CD4-positive, alpha-beta memory T cell (primary cell): ENCODE data around the gene PPIA. TPM values are rescaled to one million over a fixed set of nuclear protein-coding genes. Genes with fewer than 3 reads are reported as not detected.
A peak's percentile ranks its signal among the peaks of the same experiment; 100 is the strongest.
"Not testable (repeated sequence)": the region's sequence is repeated elsewhere in the genome, so short reads cannot be mapped to it uniquely, and the experiment has no call there.

Experiments
- CTCF ChIA-PET: fragments of 350-600 bp; sonication (Branson Sonifier 250); formaldehyde crosslinking; loops from one replicate; lab custom pipeline; 2021; ENCODE audit warnings: inconsistent platforms; ENCODE audit not compliant: partially characterized antibody; lab: Charles Lee
- POLR2A ChIA-PET: fragments of 350-600 bp; sonication (Branson Sonifier 250); formaldehyde crosslinking; loops from one replicate; lab custom pipeline; 2021; ENCODE audit not compliant: partially characterized antibody; lab: Charles Lee
- DNase-seq, 5 donors: peaks; one replicate each; pipeline versions ENCODE4 v3.0.0 to v3.0.0-alpha.2; 2020 to 2022; ENCODE audit warnings: mixed read lengths in 1 of 5
- H3K27ac ChIP-seq: one replicate; pipeline ENCODE4 v1.7.0; 2013; ENCODE audit warnings: low read depth, low read length
- H3K27me3 ChIP-seq: 2 replicates; pipeline ENCODE4 v1.7.0; 2013; ENCODE audit warnings: mild to moderate bottlenecking, low read length, moderate library complexity; ENCODE audit not compliant: insufficient read depth
- H3K36me3 ChIP-seq: 2 replicates; pipeline ENCODE4 v1.7.0; 2013; ENCODE audit warnings: mild to moderate bottlenecking, low read length, moderate library complexity; ENCODE audit not compliant: insufficient read depth
- H3K4me1 ChIP-seq: 2 replicates; pipeline ENCODE4 v1.7.0; 2013; ENCODE audit warnings: mild to moderate bottlenecking, low read length, moderate library complexity; ENCODE audit not compliant: insufficient read depth
- H3K4me3 ChIP-seq, 2 donors: one replicate each; pipeline ENCODE4 v1.7.0; 2013; ENCODE audit warnings: low read length in 2 of 2, mild to moderate bottlenecking in 1 of 2
- H3K9me3 ChIP-seq, 2 donors: one replicate each; pipeline ENCODE4 v1.7.0; 2013; ENCODE audit warnings: low read length in 2 of 2, control low read depth in 1 of 2; ENCODE audit not compliant: control insufficient read depth in 1 of 2
- H3K27ac Mint-ChIP-seq, 7 donors: one replicate each; pipeline ENCODE4 v1.8.0; 2020 to 2021; ENCODE audit warnings: mixed read lengths in 7 of 7, mild to moderate bottlenecking in 6 of 7, inconsistent platforms in 3 of 7, moderate library complexity in 3 of 7
- H3K27me3 Mint-ChIP-seq, 2 donors: one replicate each; pipeline ENCODE4 v1.8.0; 2020 to 2021; ENCODE audit warnings: mixed read lengths in 2 of 2
- H3K36me3 Mint-ChIP-seq, 2 donors: one replicate each; pipeline ENCODE4 v1.8.0; 2020 to 2021; ENCODE audit warnings: mixed read lengths in 2 of 2, inconsistent platforms in 1 of 2, mild to moderate bottlenecking in 1 of 2
- H3K4me1 Mint-ChIP-seq, 4 donors: one replicate each; pipeline ENCODE4 v1.8.0; 2020 to 2021; ENCODE audit warnings: mixed read lengths in 4 of 4, mild to moderate bottlenecking in 1 of 4
- H3K4me3 Mint-ChIP-seq, 8 donors: one replicate each; pipeline ENCODE4 v1.8.0; 2020 to 2021; ENCODE audit warnings: mixed read lengths in 8 of 8, mild to moderate bottlenecking in 7 of 8, moderate library complexity in 6 of 8, inconsistent platforms in 3 of 8
- H3K9me3 Mint-ChIP-seq, 8 donors: one replicate each; pipeline ENCODE4 v1.8.0; 2020 to 2021; ENCODE audit warnings: mixed read lengths in 8 of 8, mild to moderate bottlenecking in 5 of 8, inconsistent platforms in 3 of 8, moderate library complexity in 1 of 8
- intact Hi-C: fragments of 100-400 bp; cut with micrococcal nuclease; formaldehyde crosslinking; loops from one replicate; pipeline ENCODE4 v1.15.1; 2023
- polyA plus RNA-seq, 2 donors: library from polyadenylated mRNA; unstranded; fragments of 300-500 nt; fragmentation: Illumina TruSeq; gene quantifications; one replicate each; pipeline ENCODE4 v1.2.3, GENCODE V29; 2021
- total RNA-seq, 2 experiments: library from RNA; stranded (reverse); gene quantifications; one replicate each; pipeline ENCODE4 v1.2.3, GENCODE V29; 2021

The PPIA gene
- total and polyA plus RNA-seq, 4 experiments from 2014 or later = 677 to 3,590 (median 1,761) TPM

DNA sequence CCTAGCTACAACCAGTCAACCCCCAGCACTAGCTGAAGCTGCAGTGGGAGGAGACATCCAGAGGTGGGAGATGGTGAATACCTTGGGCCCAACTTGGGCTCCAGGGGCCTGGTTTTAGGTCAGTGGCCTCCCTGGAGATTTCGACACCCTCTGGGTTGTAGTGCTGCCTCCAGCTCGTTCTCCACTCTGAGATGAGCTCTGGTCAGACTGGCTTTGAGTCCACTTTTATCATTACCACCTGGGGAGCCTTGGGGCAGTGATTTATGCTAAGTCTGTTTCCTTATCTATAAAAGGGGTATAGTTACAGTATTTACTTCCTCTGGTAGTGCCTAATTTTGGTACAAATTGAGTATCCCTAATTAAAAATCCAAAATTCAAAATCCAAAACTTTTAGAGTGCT, 22.8 kb downstream of the PPIA start:
- Histone ChIP-seq H3K27me3 (no peaks in the 10 kb centered on the region), H3K36me3 (no peaks in the 10 kb centered on the region), H3K9me3 (no peaks in the 10 kb centered on the region), H3K27ac (no peak overlapping the region), H3K4me1 (no peaks in the 10 kb centered on the region), H3K4me3 (no peak overlapping the region)
- DNase-seq = no peak
- peaks cover 0 to 4% of the 10 kb centered on the region in 2 donors for H3K36me3 Mint-ChIP-seq
- CTCF ChIA-PET = no interaction called here
- H3K27me3 Mint-ChIP-seq = no peaks in the 10 kb centered on the region
- POLR2A ChIA-PET = interaction anchor here (1.4 kb wide), 1 partner anchor 38 kb away, joined by 3 read pairs; no protein-coding TSS in a partner anchor
- H3K4me1 Mint-ChIP-seq = peaks cover 2 to 20% (median 7%) of the 10 kb centered on the region in 4 donors
- H3K9me3 Mint-ChIP-seq = no peaks in the 10 kb centered on the region
- intact Hi-C loops = no loop called here
- no peak overlapping the region for H3K4me3 Mint-ChIP-seq
- no peak overlapping the region for H3K27ac Mint-ChIP-seq

DNA sequence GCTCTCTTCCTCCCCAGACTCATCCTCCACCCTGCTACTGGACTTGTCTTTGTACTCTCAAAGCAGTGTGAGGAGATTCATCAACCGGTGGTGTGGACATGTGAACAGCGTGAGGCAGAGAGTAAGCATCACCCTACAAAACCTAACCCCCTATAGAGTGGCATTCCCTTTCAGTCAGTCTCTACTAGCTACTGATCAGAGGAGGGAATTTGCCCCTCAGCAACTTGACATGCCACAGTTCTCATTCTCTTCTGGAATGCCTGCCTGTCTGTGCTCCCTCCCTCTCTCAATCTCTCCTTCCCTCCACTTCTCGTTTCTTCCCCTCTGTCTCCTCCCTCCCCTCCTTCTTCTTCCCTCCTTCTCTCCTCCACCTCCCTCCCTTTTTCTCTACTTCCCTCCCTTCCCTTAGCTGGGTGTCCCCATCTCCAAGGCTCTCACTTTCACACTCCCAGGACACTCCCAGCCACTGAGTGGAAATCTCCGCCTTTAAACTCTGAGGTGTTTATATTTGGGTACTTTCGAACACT, 26.8 kb downstream of the PPIA start:
- no peaks in the 10 kb centered on the region for H3K27me3 Mint-ChIP-seq
- POLR2A ChIA-PET = no interaction called here

DNA sequence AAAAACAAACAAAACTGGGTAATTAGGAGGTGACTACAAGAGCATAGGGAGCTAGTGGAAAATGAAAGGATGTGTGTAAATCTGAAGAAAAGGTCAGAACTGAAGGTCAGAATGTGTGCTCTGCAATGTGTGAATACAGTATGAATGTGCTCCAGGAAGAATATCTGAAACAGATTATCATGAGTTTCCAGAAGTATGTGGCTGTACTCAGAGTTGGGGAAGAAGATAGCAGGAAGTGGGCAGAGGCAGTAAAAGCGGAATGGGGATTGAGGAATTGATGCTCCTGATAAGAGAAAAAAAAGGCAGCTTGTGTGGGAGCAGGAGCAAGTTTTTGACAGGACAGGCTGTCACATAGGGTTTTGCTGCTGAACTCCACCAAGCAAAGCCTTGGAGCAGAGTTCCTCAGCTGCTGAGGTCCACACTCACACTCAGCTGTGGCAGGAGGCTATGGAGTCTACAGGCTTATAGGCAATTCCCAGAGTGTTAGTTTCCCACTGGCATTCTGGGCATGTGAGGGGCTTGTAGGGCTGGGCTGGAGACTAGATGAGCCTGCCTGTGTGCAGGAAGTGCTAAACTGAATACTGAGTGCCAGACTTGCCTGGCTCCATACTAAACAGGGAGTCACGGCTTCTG, 28.5 kb downstream of the PPIA start:
- Histone ChIP-seq H3K4me1 (peaks cover 4% of the 10 kb centered on the region), H3K27ac (no peak overlapping the region), H3K9me3 (no peaks in the 10 kb centered on the region), H3K36me3 (peaks cover 7% of the 10 kb centered on the region), H3K4me3 (no peak overlapping the region), H3K27me3 (no peaks in the 10 kb centered on the region)
- Mint-ChIP-seq H3K4me1 (peaks cover 10 to 29% (median 11%) of the 10 kb centered on the region in 4 donors), H3K27me3 (no peaks in the 10 kb centered on the region), H3K27ac (peak overlapping the region; percentile 31 to 83 (median 72)), H3K36me3 (peaks cover 17 to 48% of the 10 kb centered on the region in 2 donors), H3K4me3 (no peak overlapping the region), H3K9me3 (no peaks in the 10 kb centered on the region)
- ChIA-PET POLR2A (interaction anchor here (0.6 to 0.8 kb wide), 2 partner anchors 19 to 194 kb away, joined by 3 read pairs; no protein-coding TSS in a partner anchor), CTCF (interaction anchor here (0.8 to 1.3 kb wide), 2 partner anchors 21 to 176 kb away, joined by 3 read pairs; no protein-coding TSS in a partner anchor)
- intact Hi-C loops = no loop called here
- DNase-seq = no peak

More for the DNA sequence above, 26.8 kb downstream of the PPIA start:
- Histone ChIP-seq H3K27me3 (no peaks in the 10 kb centered on the region), H3K4me3 (no peak overlapping the region), H3K4me1 (peaks cover 4% of the 10 kb centered on the region), H3K9me3 (no peaks in the 10 kb centered on the region), H3K36me3 (no peaks in the 10 kb centered on the region), H3K27ac (no peak overlapping the region)
- Mint-ChIP-seq H3K27ac (peak overlapping the region in 6 of 7 donors; percentile 17 to 82 (median 74)), H3K9me3 (no peaks in the 10 kb centered on the region), H3K4me1 (peaks cover 10 to 29% (median 11%) of the 10 kb centered on the region in 4 donors), H3K36me3 (peaks cover 6 to 32% of the 10 kb centered on the region in 2 donors), H3K4me3 (no peak overlapping the region)
- intact Hi-C loops = no loop called here
- no peak for DNase-seq
- CTCF ChIA-PET = interaction anchor here (0.7 kb wide), 1 partner anchor 313 kb away, joined by 5 read pairs; no protein-coding TSS in a partner anchor

DNA sequence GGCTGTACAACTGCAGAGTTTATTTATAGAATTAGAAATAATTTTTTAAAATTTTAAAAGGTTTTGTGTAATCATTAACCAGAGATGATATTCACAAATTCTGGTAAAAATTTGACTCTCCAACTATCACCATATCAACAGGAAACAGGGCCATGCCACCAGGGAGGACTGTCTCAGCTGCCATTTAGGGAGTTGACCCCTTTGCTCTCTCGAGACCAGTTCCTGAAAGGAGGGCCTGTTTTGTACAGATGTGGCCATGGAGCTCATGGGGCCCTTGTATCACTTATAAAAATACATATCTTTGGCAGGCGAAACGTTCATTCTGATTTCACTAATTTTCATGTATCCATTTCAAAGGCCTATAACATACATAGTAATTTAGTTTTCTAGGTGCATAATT, 31.1 kb downstream of the PPIA start:
- Histone ChIP-seq H3K4me1 (peaks cover 4% of the 10 kb centered on the region), H3K27me3 (no peaks in the 10 kb centered on the region), H3K27ac (no peak overlapping the region), H3K36me3 (peaks cover 19% of the 10 kb centered on the region), H3K9me3 (no peaks in the 10 kb centered on the region), H3K4me3 (no peak overlapping the region)
- H3K9me3 Mint-ChIP-seq = no peaks in the 10 kb centered on the region
- intact Hi-C loops = no loop called here
- peaks cover 25 to 68% of the 10 kb centered on the region in 2 donors for H3K36me3 Mint-ChIP-seq
- H3K27me3 Mint-ChIP-seq = no peaks in the 10 kb centered on the region
- POLR2A ChIA-PET = interaction anchor here (1.1 kb wide), 1 partner anchor 21 kb away, joined by 4 read pairs; no protein-coding TSS in a partner anchor
- CTCF ChIA-PET = interaction anchor here (1.4 to 1.5 kb wide), 2 partner anchors 20 to 239 kb away, joined by 3 to 4 read pairs; no protein-coding TSS in a partner anchor
- H3K27ac Mint-ChIP-seq = peak overlapping the region in 4 of 7 donors; percentile 31 to 77 (median 57)
- no peak overlapping the region for H3K4me3 Mint-ChIP-seq
- peaks cover 4 to 18% (median 7%) of the 10 kb centered on the region in 4 donors for H3K4me1 Mint-ChIP-seq
- DNase-seq = no peak

DNA sequence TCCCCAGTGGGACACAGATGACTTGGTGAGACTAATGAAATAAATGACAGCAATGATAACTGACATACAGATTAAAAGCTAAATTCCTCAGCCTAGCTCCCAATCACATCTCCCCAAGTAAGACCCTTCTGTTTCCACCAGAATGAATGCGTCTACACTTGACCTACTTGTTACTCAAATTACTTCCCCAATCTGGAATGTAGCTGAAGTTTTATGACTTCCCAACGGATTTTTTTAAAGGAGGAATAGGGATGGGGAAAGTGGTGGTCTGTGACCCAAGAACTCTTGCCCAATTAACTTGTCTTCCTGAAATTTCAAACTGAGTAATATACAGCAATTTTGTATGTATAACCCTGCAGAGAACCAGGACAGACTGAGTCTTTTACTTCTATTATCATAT, 42.3 kb downstream of the PPIA start:
- intact Hi-C loops = no loop called here
- no peaks in the 10 kb centered on the region for H3K9me3 ChIP-seq
- H3K27me3 Mint-ChIP-seq = no peaks in the 10 kb centered on the region
- no peaks in the 10 kb centered on the region for H3K27me3 ChIP-seq
- peaks cover 16% of the 10 kb centered on the region for H3K4me1 ChIP-seq
- no peak overlapping the region for H3K27ac ChIP-seq
- peaks cover 18 to 31% (median 25%) of the 10 kb centered on the region in 4 donors for H3K4me1 Mint-ChIP-seq
- no peak overlapping the region for H3K4me3 Mint-ChIP-seq
- peaks cover 0 to 3% (median 0%) of the 10 kb centered on the region in 8 donors for H3K9me3 Mint-ChIP-seq
- H3K36me3 ChIP-seq = peaks cover 53% of the 10 kb centered on the region
- CTCF ChIA-PET = interaction anchor here (0.9 kb wide), 1 partner anchor 18 kb away, joined by 3 read pairs; no protein-coding TSS in a partner anchor
- peak overlapping the region in 3 of 7 donors; percentile 43 to 64 (median 44) for H3K27ac Mint-ChIP-seq
- no peak overlapping the region for H3K4me3 ChIP-seq
- POLR2A ChIA-PET = interaction anchor here (0.5 to 1.2 kb wide), 3 partner anchors 9 to 66 kb away, joined by 3 read pairs; partner anchors contain the start of gene H2AZ2
- no peak for DNase-seq
- peaks cover 44 to 61% of the 10 kb centered on the region in 2 donors for H3K36me3 Mint-ChIP-seq

DNA sequence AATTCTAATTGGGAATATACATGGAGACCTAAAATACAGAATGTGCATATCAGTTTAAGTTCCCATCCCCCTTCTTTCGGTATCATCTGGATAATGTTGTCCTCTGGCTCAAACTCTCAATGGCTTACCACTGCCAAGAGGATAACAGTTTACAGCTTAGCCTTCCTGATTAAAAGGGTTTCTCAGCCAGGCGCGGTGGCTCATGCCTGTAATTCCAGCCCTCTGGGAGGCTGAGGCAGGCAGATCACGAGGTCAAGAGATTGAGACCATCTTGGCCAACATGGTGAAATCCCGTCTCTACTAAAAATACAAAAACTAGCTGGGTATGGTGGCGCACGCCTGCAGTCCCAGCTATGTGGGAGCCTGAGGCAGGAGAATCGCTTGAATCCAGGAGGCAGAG, 46.2 kb downstream of the PPIA start:
- CTCF ChIA-PET, H3K27ac ChIP-seq, H3K4me3 ChIP-seq, H3K9me3 ChIP-seq, intact Hi-C loops, H3K27me3 ChIP-seq, H3K9me3 Mint-ChIP-seq, H3K27me3 Mint-ChIP-seq, H3K4me3 Mint-ChIP-seq, DNase-seq: not testable (repeated sequence)
- Mint-ChIP-seq H3K36me3 (peaks cover 29 to 46% of the 10 kb centered on the region in 2 donors), H3K27ac (peak overlapping the region in 3 of 7 donors; percentile 25 to 37 (median 34)), H3K4me1 (peaks cover 31 to 63% (median 46%) of the 10 kb centered on the region in 4 donors)
- POLR2A ChIA-PET = interaction anchor here (0.9 to 1.9 kb wide), 3 partner anchors 93 to 269 kb away, joined by 3 to 8 read pairs (median 3); partner anchors contain the start of genes DDX56 and TMED4
- peaks cover 31% of the 10 kb centered on the region for H3K36me3 ChIP-seq
- H3K4me1 ChIP-seq = peaks cover 38% of the 10 kb centered on the region

DNA sequence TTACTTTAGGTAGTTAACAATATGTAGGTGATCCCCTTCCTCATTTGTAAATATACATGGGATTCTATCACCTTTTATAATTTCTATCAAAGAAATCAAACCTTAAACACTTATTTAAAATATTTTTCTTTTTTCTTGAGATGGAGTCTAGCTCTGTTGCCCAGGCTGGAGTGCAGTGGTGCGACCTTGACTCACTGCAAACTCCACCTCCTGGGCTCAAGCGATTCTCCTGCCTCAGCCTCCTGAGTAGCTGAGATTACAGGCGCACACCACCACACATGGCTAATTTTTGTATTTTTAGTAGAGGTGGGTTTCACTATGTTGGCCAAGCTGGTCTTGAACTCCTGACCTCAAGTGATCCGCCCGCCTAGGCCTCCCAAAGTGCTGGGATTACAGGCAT, 47.0 kb downstream of the PPIA start:
- H3K4me1 ChIP-seq = peaks cover 38% of the 10 kb centered on the region
- POLR2A ChIA-PET = interaction anchor here (0.9 to 1.9 kb wide), 3 partner anchors 94 to 269 kb away, joined by 3 to 8 read pairs (median 3); partner anchors contain the start of genes DDX56 and TMED4
- H3K27ac ChIP-seq, H3K9me3 Mint-ChIP-seq, intact Hi-C loops, H3K27me3 ChIP-seq, H3K4me3 ChIP-seq, H3K27ac Mint-ChIP-seq, H3K9me3 ChIP-seq, H3K4me3 Mint-ChIP-seq, DNase-seq, H3K27me3 Mint-ChIP-seq: not testable (repeated sequence)
- CTCF ChIA-PET = interaction anchor here (1.6 to 2.5 kb wide), 4 partner anchors 8 to 293 kb away, joined by 3 to 8 read pairs (median 6); no protein-coding TSS in a partner anchor
- Mint-ChIP-seq H3K4me1 (peaks cover 34 to 69% (median 45%) of the 10 kb centered on the region in 4 donors), H3K36me3 (peaks cover 27 to 47% of the 10 kb centered on the region in 2 donors)
- H3K36me3 ChIP-seq = peaks cover 29% of the 10 kb centered on the region
